HG02623 (cell line): Measurements from ENCODE around the gene LDLRAD4.
"Not testable (repeated sequence)": the region's sequence is repeated elsewhere in the genome, so short reads cannot be mapped to it uniquely, and the experiment has no call there.

ENCODE experiments used
- ATAC-seq: cut with Tn5 transposase; IDR thresholded peaks from one replicate; pipeline ENCODE4 v1.9.1; 2021; ENCODE audit warnings: moderate library complexity; ENCODE audit not compliant: unreplicated experiment

Gene LDLRAD4

GRCh38 chr18:13324880-13325279, 106.3 kb downstream of the LDLRAD4 start:
- no peak for ATAC-seq

DNA sequence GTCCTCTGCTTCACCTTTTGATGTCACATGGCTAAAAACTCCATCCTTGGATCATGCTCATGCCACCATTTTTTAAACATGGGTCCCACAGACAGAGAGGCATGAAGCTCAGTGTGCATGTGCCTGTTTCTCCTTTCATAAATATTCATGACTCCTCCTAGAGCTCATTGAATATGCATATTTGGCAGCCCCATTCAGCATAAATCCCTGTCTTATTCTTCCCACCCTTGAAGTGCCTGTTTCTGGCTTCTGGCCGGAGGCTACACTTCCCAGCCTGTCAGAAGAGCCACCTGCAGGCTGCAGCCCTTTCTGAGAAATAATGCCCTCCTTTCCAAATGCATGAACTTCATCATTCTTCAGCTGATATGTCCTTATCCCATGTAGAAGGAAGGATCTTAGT, 109.7 kb downstream of the LDLRAD4 start:
- no peak for ATAC-seq

GRCh38 chr18:13330996-13331395, 112.4 kb downstream of the LDLRAD4 start:
- no peak for ATAC-seq

- ATAC-seq: no peak
Measured at GRCh38 chr18:13331846-13332245, 113.3 kb downstream of the LDLRAD4 start.

- ATAC-seq: no peak
Measured at GRCh38 chr18:13332874-13333273, 114.3 kb downstream of the LDLRAD4 start.

DNA sequence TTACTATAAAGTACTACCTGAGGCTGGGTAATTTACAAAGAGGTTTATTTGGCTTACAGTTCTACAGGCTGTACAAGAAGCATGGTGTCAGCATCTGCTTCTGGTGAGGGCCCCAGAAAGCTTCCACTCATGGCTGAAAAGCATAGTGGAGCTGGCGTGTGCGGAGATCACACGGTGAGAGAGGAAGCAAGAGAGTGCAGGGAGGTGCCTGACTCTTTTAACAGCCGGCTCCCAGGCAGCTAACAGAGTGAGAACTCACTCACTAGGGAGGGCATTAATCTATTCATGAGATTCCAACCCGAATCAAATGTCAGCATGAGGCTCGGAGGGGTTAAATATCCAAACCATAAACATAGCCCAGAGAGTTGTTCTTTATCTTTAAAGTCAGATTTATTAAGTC, 117.3 kb downstream of the LDLRAD4 start:
- no peak for ATAC-seq

GRCh38 chr18:13336841-13337240, 118.3 kb downstream of the LDLRAD4 start:
- ATAC-seq: no peak

DNA sequence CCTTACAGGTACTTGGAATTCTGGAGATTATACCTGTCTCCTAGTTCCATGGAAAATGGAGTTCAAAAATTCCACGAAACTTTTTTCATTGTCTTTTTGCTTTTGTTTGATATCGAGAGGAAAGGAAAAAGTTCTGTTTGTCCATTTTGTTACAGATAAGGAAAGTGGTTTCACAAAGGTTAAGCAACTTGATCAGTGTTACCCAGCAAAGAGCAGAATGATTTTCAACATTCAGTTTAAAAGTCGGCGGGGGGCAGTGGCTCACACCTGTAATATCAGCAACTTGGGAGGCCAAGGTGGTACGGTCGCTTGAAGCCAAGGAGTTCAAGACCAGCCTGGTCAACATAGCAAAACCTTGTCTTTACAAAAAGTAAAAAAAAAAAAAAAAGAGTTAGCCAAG, 118.8 kb downstream of the LDLRAD4 start:
- no peak for ATAC-seq

GRCh38 chr18:13338318-13338717, 119.8 kb downstream of the LDLRAD4 start:
- no peak for ATAC-seq

DNA sequence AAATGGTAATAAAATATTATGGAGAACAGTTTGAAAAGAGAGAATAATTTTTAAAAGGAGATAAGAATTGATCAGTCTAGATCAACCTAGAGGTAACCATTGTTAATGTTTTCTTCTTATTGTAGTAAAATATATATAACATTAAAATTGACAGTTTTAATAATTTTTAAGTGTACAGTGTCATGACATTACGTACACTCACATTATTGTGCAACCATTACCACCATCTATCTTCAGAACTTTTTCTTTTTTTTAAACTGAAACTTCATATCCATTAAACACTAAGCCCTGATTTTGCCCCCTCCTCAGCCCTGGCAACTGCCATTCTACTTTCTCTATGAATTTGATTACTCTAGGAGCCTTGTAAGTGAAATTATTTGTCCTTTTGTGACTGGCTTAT, 121.1 kb downstream of the LDLRAD4 start:
- ATAC-seq: no peak

- ATAC-seq: not testable (repeated sequence)
Measured at GRCh38 chr18:13346449-13346848, 127.9 kb downstream of the LDLRAD4 start.

- no peak for ATAC-seq
Measured at GRCh38 chr18:13353084-13353823, 134.7 kb downstream of the LDLRAD4 start.

DNA sequence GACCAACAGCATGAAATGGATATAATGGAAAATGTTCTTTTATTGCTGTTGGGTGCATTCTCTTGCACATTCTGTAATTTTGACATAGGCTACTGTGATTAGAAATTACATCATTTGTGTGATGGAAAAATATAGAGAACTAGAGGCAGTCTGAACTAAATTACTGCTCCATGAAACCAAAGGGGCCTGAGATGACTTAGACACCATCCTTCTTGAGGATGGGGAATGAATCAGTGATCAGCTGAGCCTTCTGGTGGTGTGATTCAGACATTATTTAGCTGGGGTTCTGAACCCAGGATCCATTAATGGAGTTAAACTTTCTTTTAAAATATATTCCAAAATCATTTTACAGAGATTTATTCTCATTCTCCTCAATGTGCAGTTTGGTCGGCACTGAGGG, 135.8 kb downstream of the LDLRAD4 start:
- ATAC-seq: no peak

GRCh38 chr18:13356032-13356431, 137.5 kb downstream of the LDLRAD4 start:
- ATAC-seq: no peak

GRCh38 chr18:13357289-13357688, 138.7 kb downstream of the LDLRAD4 start:
- ATAC-seq: no peak

- ATAC-seq: no peak
Measured at GRCh38 chr18:13359210-13359609, 140.7 kb downstream of the LDLRAD4 start.

DNA sequence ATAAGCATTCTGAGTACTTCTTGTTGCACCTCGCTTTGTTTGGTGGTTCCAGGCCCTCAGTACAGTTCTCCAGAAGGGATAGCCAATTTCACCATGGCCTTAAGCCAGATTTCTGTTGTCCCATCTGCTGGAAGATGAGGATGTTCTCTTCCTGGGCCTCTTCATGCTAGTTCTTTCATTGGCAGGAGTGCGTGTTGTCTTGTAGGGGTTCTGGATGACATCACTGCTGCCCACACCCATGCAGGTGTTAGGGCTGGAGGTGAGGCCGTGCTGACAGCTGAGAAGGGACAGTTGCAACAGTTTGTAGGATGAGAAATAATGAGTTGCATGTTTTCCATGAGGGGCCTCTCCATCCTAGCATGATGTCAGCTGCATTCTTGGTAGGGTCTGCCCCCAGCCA, 142.9 kb downstream of the LDLRAD4 start:
- ATAC-seq: no peak

- ATAC-seq: no peak
Measured at GRCh38 chr18:13362051-13362450, 143.5 kb downstream of the LDLRAD4 start.

- ATAC-seq: no peak
Measured at GRCh38 chr18:13362607-13363006, 144.0 kb downstream of the LDLRAD4 start.

- ATAC-seq: no peak
Measured at GRCh38 chr18:13363359-13363758, 144.8 kb downstream of the LDLRAD4 start.

- no peak for ATAC-seq
Measured at GRCh38 chr18:13364721-13365205, 146.2 kb downstream of the LDLRAD4 start.

DNA sequence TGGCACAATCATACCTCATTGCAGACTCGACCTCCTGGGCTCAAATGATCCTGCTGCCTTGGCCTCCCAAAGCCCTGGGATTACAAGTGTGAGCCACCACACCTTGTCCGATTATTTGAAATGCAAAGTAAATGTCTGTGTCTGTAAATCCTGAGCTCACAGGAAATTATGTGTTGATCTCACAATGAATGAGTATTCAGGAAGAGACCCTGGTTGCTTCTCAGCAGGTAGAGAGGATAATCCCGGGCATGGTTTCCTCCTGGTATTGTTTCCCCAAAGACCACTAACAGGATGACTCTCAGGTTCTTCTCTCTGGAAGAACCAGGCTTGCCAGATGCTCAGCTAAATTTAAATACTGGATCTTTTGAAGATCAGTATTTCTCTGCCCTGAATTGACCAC, 147.6 kb downstream of the LDLRAD4 start:
- no peak for ATAC-seq

DNA sequence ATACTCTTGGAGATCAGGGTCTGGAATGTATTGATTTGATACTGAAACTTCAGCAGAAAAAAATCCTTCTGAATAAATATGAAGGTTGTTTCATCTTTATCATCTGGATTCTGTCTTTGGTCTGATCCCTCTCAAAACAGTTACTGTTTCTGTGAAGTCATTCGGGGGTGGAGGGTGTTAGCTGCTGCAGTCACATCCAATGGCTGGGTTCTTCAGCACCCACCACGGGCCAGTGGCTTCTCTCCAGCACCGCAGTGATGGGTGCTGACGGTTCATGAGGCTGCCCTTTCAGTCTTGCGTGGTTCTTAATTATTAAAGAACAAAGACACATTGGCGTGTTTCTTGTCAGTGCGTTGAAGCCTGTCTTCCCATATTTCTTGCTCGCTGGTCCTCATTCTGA, 148.0 kb downstream of the LDLRAD4 start:
- no peak for ATAC-seq
